GM12878 (cell line): ENCODE measurements around the gene PLEKHD1.

Source experiments
- CREB1 ChIP-seq: IDR thresholded peaks from 2 replicates; pipeline ENCODE4 v1.6.1; 2012; ENCODE audit warnings: low read depth, mild to moderate bottlenecking, inconsistent platforms
- MAX ChIP-seq: IDR thresholded peaks from 2 replicates; pipeline ENCODE4 v1.6.1; 2012; ENCODE audit warnings: low read depth, low read length, improper control_type of control experiment
- REST ChIP-seq: IDR thresholded peaks from 2 replicates; pipeline ENCODE4 v1.6.1; 2012; ENCODE audit warnings: mild to moderate bottlenecking, low read depth, low read length
- RFX5 ChIP-seq: IDR thresholded peaks from 2 replicates; pipeline ENCODE4 v1.6.1; 2011; ENCODE audit warnings: low read depth, low read length, improper control_type of control experiment
- SMC3 ChIP-seq: IDR thresholded peaks from 2 replicates; pipeline ENCODE4 v1.6.1; 2011; ENCODE audit warnings: low read length, improper control_type of control experiment, borderline replicate concordance

- no peak for TF ChIP-seq RFX5
- no peak for TF ChIP-seq REST
- no peak for TF ChIP-seq CREB1
- no peak for TF ChIP-seq MAX
- no peak for TF ChIP-seq SMC3
These were observed 13.1 kb upstream of the PLEKHD1 start for GRCh38 chr14:69471436-69471835.
